ENCODE measurements around the gene GART. TPM values are rescaled to one million over a fixed set of nuclear protein-coding genes. Genes with fewer than 3 reads are reported as not detected.

GART gene
- total RNA-seq = 66.8 and 81.0 TPM in 2 replicates

GRCh38 chr21:33541756-33542639 is at the start of gene GART:
Gene GART (minus strand): TSS chr21:33542117. CDS start chr21:33539315, 2,802 bp downstream.

GRCh38 chr21:33588485-33589335 is 46.8 kb upstream of the GART start, which contains the start of gene DONSON:
Gene DONSON (minus strand): TSS chr21:33588684. CDS start chr21:33588641, 43 bp downstream.

GRCh38 chr21:33542640-33543504 is 955 bp upstream of the GART start, which contains the start of gene SON:
Gene SON (plus strand): TSS chr21:33543038. CDS start chr21:33543093, 55 bp downstream.

GRCh38 chr21:33491373-33492102 is 50.4 kb downstream of the GART start, which contains the start of gene DNAJC28:
Gene DNAJC28 (minus strand): TSS chr21:33491716. CDS start chr21:33489393, 2,323 bp downstream.

GRCh38 chr21:33479679-33480480 is 62.0 kb downstream of the GART start, which contains the start of gene TMEM50B:
Gene TMEM50B (minus strand): TSS chr21:33479974. CDS start chr21:33468885, 11,089 bp downstream.

Other genes starting within 250 kb of the GART start
- 23.9 and 27.5 TPM in 2 replicates for gene IFNAR1, start 217.1 kb downstream of the GART start, total RNA-seq
- 36.4 and 44.8 TPM in 2 replicates for gene IFNGR2, start 138.7 kb downstream of the GART start, total RNA-seq
- gene TMEM50B, start 62.1 kb downstream of the GART start, total RNA-seq = 25.8 and 37.1 TPM in 2 replicates
- 1.3 and 3.2 TPM in 2 replicates for gene DNAJC28, start 50.4 kb downstream of the GART start, total RNA-seq
- gene SON, start 921 bp upstream of the GART start, total RNA-seq = 140 and 202 TPM in 2 replicates
- gene DONSON, start 46.6 kb upstream of the GART start, total RNA-seq = 7.9 and 15.4 TPM in 2 replicates
- 36.9 and 41.2 TPM in 2 replicates for gene CRYZL1, start 99.6 kb upstream of the GART start, total RNA-seq
- gene ITSN1, start 100.4 kb upstream of the GART start, total RNA-seq = 35.3 and 44.0 TPM in 2 replicates